GM19025 (cell line): ENCODE measurements around the gene RANBP6.
"Not testable (repeated sequence)": the region's sequence is repeated elsewhere in the genome, so short reads cannot be mapped to it uniquely, and the experiment has no call there.

Source experiments
- ATAC-seq: cut with Tn5 transposase; IDR thresholded peaks from one replicate; pipeline ENCODE4 v1.9.1; 2021; ENCODE audit warnings: mild to moderate bottlenecking, low read depth, moderate library complexity; ENCODE audit not compliant: unreplicated experiment

The RANBP6 gene

GRCh38 chr9:6015278-6016157 is at the start of gene RANBP6:
Gene RANBP6 (minus strand): TSS chr9:6015624. CDS start chr9:6015607, 17 bp downstream.
- ATAC-seq, result peak; percentile 99

GRCh38 chr9:6063146-6063545 is 47.7 kb upstream of the RANBP6 start:
- ATAC-seq, result not testable (repeated sequence)

- ATAC-seq, result no peak
Measured at GRCh38 chr9:6055666-6056065, 40.2 kb upstream of the RANBP6 start.

- no peak for ATAC-seq
Measured at GRCh38 chr9:6055216-6055615, 39.8 kb upstream of the RANBP6 start.

GRCh38 chr9:6054280-6055099 is 39.1 kb upstream of the RANBP6 start:
- no peak for ATAC-seq

- ATAC-seq, result no peak
Measured at GRCh38 chr9:6052293-6052919, 37.0 kb upstream of the RANBP6 start.

- peak; percentile 49 for ATAC-seq
Measured at GRCh38 chr9:6051511-6051950, 36.1 kb upstream of the RANBP6 start.

- ATAC-seq, result no peak
Measured at GRCh38 chr9:6049798-6050197, 34.4 kb upstream of the RANBP6 start.

- ATAC-seq, result no peak
Measured at GRCh38 chr9:6048039-6048438, 32.6 kb upstream of the RANBP6 start.

- ATAC-seq, result no peak
Measured at GRCh38 chr9:6047020-6047419, 31.6 kb upstream of the RANBP6 start.

- ATAC-seq, result no peak
Measured at GRCh38 chr9:6045364-6045763, 29.9 kb upstream of the RANBP6 start.

GRCh38 chr9:6040077-6040476 is 24.7 kb upstream of the RANBP6 start:
- ATAC-seq, result no peak

GRCh38 chr9:6036391-6036790 is 21.0 kb upstream of the RANBP6 start:
- ATAC-seq, result no peak

- ATAC-seq, result no peak
Measured at GRCh38 chr9:6034954-6035353, 19.5 kb upstream of the RANBP6 start.

- ATAC-seq, result no peak
Measured at GRCh38 chr9:6029604-6030274, 14.3 kb upstream of the RANBP6 start.

- ATAC-seq, result peak; percentile 53
Measured at GRCh38 chr9:6024035-6024554, 8.7 kb upstream of the RANBP6 start.

- not testable (repeated sequence) for ATAC-seq
Measured at GRCh38 chr9:6016975-6017374, 1.6 kb upstream of the RANBP6 start.

- no peak for ATAC-seq
Measured at GRCh38 chr9:6014670-6015270, 654 bp downstream of the RANBP6 start.

GRCh38 chr9:6008169-6008979 is 7.0 kb downstream of the RANBP6 start:
- ATAC-seq, result peak; percentile 48
